GM10248 (cell line): ENCODE data around the gene ARL5B.

ENCODE experiments used
- CTCF ChIA-PET: fragments of 300-600 bp; sonication (Branson Sonifier 250); formaldehyde crosslinking; extraction: SDS; loops from one replicate; lab custom pipeline; 2021; ENCODE audit warnings: antibody characterized with exemption; lab: Yijun Ruan, JAX
- POLR2A ChIA-PET: fragments of 350-650 bp; sonication (Branson Sonifier 250); formaldehyde crosslinking; extraction: SDS; loops from one replicate; lab custom pipeline; 2020; ENCODE audit warnings: antibody characterized with exemption; lab: Yijun Ruan, JAX
- DNase-seq: peaks from one replicate; pipeline ENCODE4 v3.0.0; 2012; ENCODE audit errors: extremely low spot score
- CTCF ChIP-seq: IDR thresholded peaks from 2 replicates; pipeline ENCODE4 v1.5.1; 2012; ENCODE audit warnings: mild to moderate bottlenecking, low read depth; ENCODE audit errors: extremely low read depth, missing control alignments, control extremely low read depth

The ARL5B gene

GRCh38 chr10:18658271-18659124 lies 733 bp upstream of the ARL5B start:
- TF ChIP-seq CTCF: no peak
- DNase-seq: peak; percentile 18
- ChIA-PET CTCF (interaction anchor here (1.7 kb wide), 1 partner anchor 12 kb away, joined by 4 read pairs; no protein-coding TSS in a partner anchor), POLR2A (interaction anchor here (0.6 kb wide), 2 partner anchors 10 to 24 kb away, joined by 3 to 4 read pairs; no protein-coding TSS in a partner anchor)

- peak; percentile 17 for DNase-seq
- TF ChIP-seq CTCF: no peak
- POLR2A ChIA-PET: interaction anchor here (1.6 kb wide), 1 partner anchor 10 kb away, joined by 5 read pairs; no protein-coding TSS in a partner anchor
- CTCF ChIA-PET: no interaction called here
Measured at GRCh38 chr10:18659819-18660535, 746 bp downstream of the ARL5B start.

GRCh38 chr10:18660816-18661431 lies 1.7 kb downstream of the ARL5B start:
- TF ChIP-seq CTCF: no peak
- POLR2A ChIA-PET: interaction anchor here (1.6 kb wide), 1 partner anchor 11 kb away, joined by 5 read pairs; no protein-coding TSS in a partner anchor
- no peak for DNase-seq
- CTCF ChIA-PET: no interaction called here

GRCh38 chr10:18664841-18665478 lies 5.7 kb downstream of the ARL5B start:
- DNase-seq: no peak
- ChIA-PET POLR2A (no interaction called here), CTCF (interaction anchor here (1.1 kb wide), 1 partner anchor 11 kb away, joined by 3 read pairs; no protein-coding TSS in a partner anchor)
- no peak for TF ChIP-seq CTCF

- ChIA-PET CTCF (interaction anchor here (1.1 to 1.9 kb wide), 4 partner anchors 10 to 21 kb away, joined by 3 to 6 read pairs (median 4); no protein-coding TSS in a partner anchor), POLR2A (no interaction called here)
- no peak for TF ChIP-seq CTCF
- no peak for DNase-seq
Measured at GRCh38 chr10:18665815-18666558, 6.8 kb downstream of the ARL5B start.
